LHCN-M2 (cell line): Measurements from ENCODE around the gene GAS6. TPM values are rescaled to one million over a fixed set of nuclear protein-coding genes. Genes with fewer than 3 reads are reported as not detected.
A peak's percentile ranks its signal among the peaks of the same experiment; 100 is the strongest.
"Not testable (repeated sequence)": the region's sequence is repeated elsewhere in the genome, so short reads cannot be mapped to it uniquely, and the experiment has no call there.

ENCODE experiments used
- DNase-seq: peaks from one replicate; pipeline ENCODE4 v3.0.0-alpha.2; 2012; ENCODE audit warnings: low read depth
- total RNA-seq: library from RNA; depleted of rRNA; stranded (reverse); fragments of >200 nt; gene quantifications from 2 replicates; pipeline ENCODE4 v1.2.3, GENCODE V29; 2014

GAS6 gene
- total RNA-seq, 1 experiment from 2014 or later: 670 TPM

DNA sequence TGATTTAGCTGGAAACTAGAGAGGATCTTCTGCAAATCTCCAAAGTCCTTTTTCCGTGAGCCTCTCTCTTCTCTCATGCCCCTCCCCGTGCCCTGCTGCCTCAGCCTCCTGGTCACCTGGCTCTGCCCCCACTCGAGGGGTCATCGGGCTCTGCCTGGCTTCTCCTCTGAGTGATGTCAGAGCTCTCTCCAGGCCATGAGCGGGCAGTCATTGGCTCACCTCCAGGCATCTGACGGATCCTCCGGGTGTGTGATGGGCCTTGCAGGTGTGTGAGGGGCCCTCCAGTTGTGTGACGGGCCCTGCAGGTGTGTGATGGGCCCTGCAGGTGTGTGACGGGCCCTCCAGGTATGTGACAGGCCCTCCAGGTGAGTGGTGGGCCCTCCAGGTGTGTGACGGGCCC is 10.3 kb upstream of the GAS6 start:
- DNase-seq: no peak

DNA sequence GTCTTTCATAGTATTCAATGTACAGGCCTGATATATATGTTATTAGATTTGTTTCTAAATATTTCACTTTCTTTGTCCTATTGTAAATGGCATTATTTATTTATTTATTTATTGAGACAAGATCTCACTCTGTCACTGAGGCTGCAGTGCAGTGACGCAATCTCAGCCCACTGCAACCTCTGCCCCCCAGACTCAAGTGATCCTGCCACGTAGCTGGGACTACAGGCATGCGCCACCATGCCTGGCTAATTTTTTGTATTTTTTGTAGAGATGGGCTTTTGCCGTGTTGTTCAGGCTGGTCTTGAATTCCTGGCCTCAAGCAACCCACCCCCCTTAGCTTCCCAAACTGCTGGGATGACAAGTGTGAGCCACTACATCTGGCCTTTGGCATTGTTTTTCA is 5.4 kb upstream of the GAS6 start:
- no peak for DNase-seq

- not testable (repeated sequence) for DNase-seq
These were observed 4.0 kb upstream of the GAS6 start for GRCh38 chr13:113867913-113868312.

DNA sequence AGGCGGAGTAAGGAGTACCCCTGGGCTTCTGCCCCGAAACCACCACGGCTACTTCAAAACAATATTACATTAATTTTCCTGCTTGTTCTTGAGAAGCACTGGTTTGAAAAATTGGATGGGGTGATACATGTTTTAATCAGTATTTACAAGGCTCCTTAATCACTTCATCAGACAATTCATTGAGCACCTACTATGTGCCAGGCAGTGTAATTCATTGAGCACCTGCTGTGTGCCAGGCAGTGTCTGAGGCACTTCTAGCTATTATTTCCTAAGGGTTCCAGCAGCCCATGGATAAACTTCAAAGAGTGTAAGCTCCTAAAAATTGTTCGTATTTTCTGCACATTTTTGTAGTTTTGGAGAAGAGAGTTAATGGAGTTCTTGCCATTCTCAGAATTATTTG is 1.6 kb upstream of the GAS6 start:
- DNase-seq: no peak

GRCh38 chr13:113864273-113864890 is 506 bp upstream of the GAS6 start:
- DNase-seq: peak; percentile 80

GRCh38 chr13:113862931-113863523 is 849 bp downstream of the GAS6 start:
- no peak for DNase-seq

- peak; percentile 60 for DNase-seq
These were observed 1.5 kb downstream of the GAS6 start for GRCh38 chr13:113862191-113862930.

DNA sequence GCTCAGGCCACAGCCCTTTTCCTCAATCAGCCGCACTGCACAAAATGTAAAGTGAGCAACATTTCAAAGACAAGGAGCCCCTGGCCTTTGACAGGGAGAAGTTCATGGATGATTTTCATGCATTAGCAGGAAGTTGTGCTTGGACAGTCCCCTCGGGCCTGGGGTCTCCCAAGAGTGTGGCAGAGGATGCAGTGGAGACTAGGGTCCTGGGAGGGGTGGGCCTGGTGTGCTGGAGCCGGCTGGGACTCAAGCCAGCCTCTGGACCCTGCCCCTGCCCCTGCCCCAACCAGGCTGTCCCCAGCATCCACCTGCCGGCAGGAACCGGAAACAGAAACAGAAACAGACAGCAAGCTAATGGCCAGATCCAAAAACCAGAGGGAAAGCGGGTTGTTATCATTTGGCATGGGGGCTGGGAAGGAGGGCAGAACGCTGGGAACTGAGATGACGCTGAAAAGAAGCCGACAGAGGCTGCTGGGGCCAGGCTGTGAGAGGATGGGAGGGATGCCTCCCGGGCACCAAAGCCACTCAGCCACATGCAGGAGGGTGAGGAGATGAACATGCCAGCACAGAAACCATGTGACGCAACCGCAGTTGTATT is 2.3 kb downstream of the GAS6 start:
- no peak for DNase-seq

DNA sequence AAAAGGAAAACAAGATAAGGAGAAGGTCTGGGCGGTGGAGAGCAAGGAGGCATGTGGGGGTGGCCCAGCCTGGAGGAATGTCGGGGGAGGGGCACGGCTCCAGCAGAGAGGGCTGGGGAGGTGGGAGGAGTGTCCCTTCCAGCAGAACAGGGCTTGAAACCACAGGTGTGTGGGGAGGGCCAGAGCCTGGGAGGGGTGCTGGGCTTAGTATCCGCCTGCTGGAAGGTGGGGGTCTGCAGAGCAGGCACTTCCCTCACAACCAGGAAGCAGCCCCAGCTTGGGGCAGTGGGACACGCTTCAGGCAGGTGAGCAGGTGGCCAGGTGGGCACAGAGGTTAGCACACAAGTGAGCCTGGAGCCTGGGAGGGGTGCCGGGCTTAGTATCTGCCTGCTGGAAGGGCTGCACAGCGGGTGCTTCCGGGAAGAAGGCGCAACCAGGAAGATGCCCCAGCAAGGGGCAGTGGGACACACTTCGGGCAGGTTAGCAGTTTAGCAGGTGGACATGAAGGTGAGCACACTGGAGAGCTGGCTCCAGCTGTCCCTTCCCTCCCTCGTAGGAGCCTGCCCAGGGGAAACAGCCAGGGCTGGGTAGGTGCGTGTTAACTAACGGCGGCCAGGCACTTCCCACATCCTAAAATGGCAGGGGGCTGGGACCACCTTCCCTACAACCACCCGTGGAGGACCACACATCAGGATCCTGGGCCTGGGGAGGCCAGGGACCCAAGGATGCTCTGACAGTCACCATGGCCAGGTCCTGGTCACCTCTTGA is 3.0 kb downstream of the GAS6 start:
- DNase-seq: no peak

GRCh38 chr13:113860051-113860664 is 3.7 kb downstream of the GAS6 start:
- no peak for DNase-seq

GRCh38 chr13:113859311-113860050 is 4.4 kb downstream of the GAS6 start:
- no peak for DNase-seq

DNA sequence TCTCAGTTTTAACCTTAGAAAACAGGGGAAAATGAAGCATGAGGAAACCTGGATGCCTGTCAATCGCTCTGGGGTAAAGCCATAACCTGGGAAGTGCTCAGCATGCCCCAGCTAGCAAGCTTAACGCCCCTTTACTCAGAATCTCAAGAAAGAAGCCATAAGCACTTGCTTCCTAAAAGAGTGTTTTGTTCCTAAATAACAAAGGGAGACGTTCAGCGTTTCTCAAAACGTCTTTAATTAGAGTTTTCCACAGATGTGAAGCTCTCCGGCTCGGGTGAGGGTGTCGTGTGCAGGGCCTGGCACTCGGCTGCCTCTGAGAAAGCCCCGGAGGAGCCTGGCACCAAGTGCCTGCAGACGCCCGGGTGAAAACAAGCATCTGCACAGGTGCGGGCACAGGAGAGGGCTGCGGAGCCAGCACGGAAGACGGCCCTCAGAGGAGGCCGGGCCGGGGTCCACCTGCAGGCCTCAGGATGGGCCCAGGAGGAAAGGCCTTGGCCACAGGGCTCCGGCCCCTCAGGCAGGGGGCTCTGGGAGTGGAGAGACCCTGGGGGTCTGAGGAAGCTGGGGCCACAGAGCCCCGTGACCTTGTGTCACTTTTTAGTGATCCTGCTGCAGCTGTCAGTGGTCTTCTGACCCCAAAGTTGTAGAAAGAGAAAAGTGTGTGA is 6.2 kb downstream of the GAS6 start:
- DNase-seq: no peak

- DNase-seq: peak; percentile 92
These were observed 7.2 kb downstream of the GAS6 start for GRCh38 chr13:113856716-113857065.

GRCh38 chr13:113855931-113856715 is 7.8 kb downstream of the GAS6 start:
- no peak for DNase-seq

DNA sequence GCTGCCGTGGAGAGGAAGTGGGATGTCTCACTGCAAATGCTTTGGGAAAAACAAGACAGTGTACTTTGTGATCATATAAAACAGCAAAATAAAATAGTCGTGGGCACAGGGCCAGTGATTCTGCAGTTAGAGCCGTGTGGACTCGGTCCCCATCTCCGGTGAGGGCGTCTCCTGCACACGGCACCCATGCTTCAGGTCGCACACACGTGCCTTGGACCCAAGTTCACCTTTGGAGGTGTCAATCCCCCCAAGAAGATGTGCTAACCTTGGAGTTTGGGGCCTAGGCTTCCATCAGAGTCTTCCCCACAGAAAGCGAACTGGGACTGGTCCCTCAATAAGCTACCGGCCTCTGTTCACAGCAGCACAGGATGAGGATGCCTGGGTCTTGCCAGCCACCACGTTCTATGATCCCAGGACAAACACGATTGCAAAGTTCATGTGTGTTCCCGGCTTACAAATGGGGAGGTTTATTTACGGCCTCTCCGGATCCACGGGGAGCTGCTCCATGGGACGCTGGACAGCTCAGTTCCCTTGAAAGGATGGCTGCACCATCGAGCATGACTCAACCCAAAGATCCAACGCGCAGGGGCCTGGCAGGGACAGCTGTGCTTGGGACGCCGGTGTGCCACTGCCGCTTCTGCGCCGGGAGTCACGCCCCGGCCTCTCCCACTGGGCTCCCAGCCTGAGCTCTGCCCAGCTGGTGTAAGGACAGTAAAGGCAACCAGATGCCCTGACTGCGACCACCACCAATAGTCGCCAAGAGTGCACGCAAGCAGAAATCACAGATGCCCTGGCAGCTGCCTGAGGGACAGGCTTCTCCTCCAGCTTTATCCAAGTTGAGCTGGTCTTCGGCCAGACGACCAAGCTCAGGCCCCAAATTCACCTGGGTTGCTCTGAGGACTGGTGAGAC is 8.6 kb downstream of the GAS6 start:
- peak; percentile 94 for DNase-seq

GRCh38 chr13:113854238-113855011 is 9.5 kb downstream of the GAS6 start:
- DNase-seq: peak; percentile 99

GRCh38 chr13:113853518-113854237 is 10.2 kb downstream of the GAS6 start:
- DNase-seq: no peak
